ENCODE results near the gene ALG10B. TPM values are rescaled to one million over a fixed set of nuclear protein-coding genes. Genes with fewer than 3 reads are reported as not detected.
"Not testable (repeated sequence)": the region's sequence is repeated elsewhere in the genome, so short reads cannot be mapped to it uniquely, and the experiment has no call there.

Gene ALG10B
- total RNA-seq, 1 donor from 2014 or later: 15.7 TPM

- Mint-ChIP-seq H3K27ac (no peak overlapping the region), H3K4me1 (no peaks in the 10 kb centered on the region), H3K27me3 (ENCODE audit: insufficient read depth, low read depth) (no peaks in the 10 kb centered on the region), H3K4me3 (no peak overlapping the region), H3K36me3 (no peaks in the 10 kb centered on the region), H3K9me3 (peaks cover 14% of the 10 kb centered on the region)
- Histone ChIP-seq H3F3A (ENCODE audit: low read depth) (no peaks in the 10 kb centered on the region), H3K79me2 (ENCODE audit: low read depth) (no peaks in the 10 kb centered on the region), H3K9me3 (ENCODE audit: low read depth) (no peaks in the 10 kb centered on the region), H2AFZ (replicated peaks) (no peak overlapping the region), H3K27ac (no peak overlapping the region), H3K9ac (no peak overlapping the region), H3K4me1 (no peaks in the 10 kb centered on the region), H4K20me1 (ENCODE audit: low read depth) (no peaks in the 10 kb centered on the region), H3K36me3 (no peaks in the 10 kb centered on the region), H3K27me3 (no peaks in the 10 kb centered on the region), H3K4me3 (no peak overlapping the region), H3K4me2 (no peak overlapping the region)
- no peak for TF ChIP-seq EZH2 (IDR thresholded peaks at IDR 0.05)
- no peak for TF ChIP-seq CTCF (IDR thresholded peaks at IDR 0.05)
- no peak for TF ChIP-seq EZH2phosphoT487 (IDR thresholded peaks at IDR 0.05)
- no peak for DNase-seq (ENCODE audit: low spot score)
Observed at GRCh38 chr12:38350342-38351174, 34.0 kb downstream of the ALG10B start.

GRCh38 chr12:38351175-38351508 is 34.6 kb downstream of the ALG10B start:
- peaks cover 14% of the 10 kb centered on the region for H3K9me3 Mint-ChIP-seq
- DNase-seq (ENCODE audit: low spot score); H3K36me3 ChIP-seq; H2AFZ ChIP-seq (replicated peaks); H3K4me3 Mint-ChIP-seq; H3K4me1 Mint-ChIP-seq; H3K4me1 ChIP-seq; H3F3A ChIP-seq (ENCODE audit: low read depth); H3K4me2 ChIP-seq; H3K9ac ChIP-seq; H4K20me1 ChIP-seq (ENCODE audit: low read depth); H3K27me3 Mint-ChIP-seq (ENCODE audit: insufficient read depth, low read depth); H3K9me3 ChIP-seq (ENCODE audit: low read depth); H3K27ac ChIP-seq; H3K36me3 Mint-ChIP-seq; H3K27ac Mint-ChIP-seq; H3K27me3 ChIP-seq; H3K4me3 ChIP-seq; H3K79me2 ChIP-seq (ENCODE audit: low read depth): not testable (repeated sequence)

GRCh38 chr12:38367506-38367905 is 50.9 kb downstream of the ALG10B start:
- Mint-ChIP-seq H3K9me3 (no peaks in the 10 kb centered on the region), H3K4me1 (no peaks in the 10 kb centered on the region), H3K27me3 (ENCODE audit: insufficient read depth, low read depth) (no peaks in the 10 kb centered on the region), H3K36me3 (no peaks in the 10 kb centered on the region), H3K4me3 (no peak overlapping the region), H3K27ac (no peak overlapping the region)
- TF ChIP-seq EZH2 (IDR thresholded peaks at IDR 0.05) (no peak), EZH2phosphoT487 (IDR thresholded peaks at IDR 0.05) (no peak), CTCF (IDR thresholded peaks at IDR 0.05) (no peak)
- H3K9ac ChIP-seq: no peak overlapping the region
- no peak for DNase-seq (ENCODE audit: low spot score)
- H3K36me3 ChIP-seq: no peaks in the 10 kb centered on the region
- H3K79me2 ChIP-seq (ENCODE audit: low read depth): no peaks in the 10 kb centered on the region
- no peaks in the 10 kb centered on the region for H3K9me3 ChIP-seq (ENCODE audit: low read depth)
- no peak overlapping the region for H3K4me2 ChIP-seq
- no peaks in the 10 kb centered on the region for H3K27me3 ChIP-seq
- H3K4me3 ChIP-seq: no peak overlapping the region
- H2AFZ ChIP-seq (replicated peaks): no peak overlapping the region
- H3F3A ChIP-seq (ENCODE audit: low read depth): no peaks in the 10 kb centered on the region
- no peaks in the 10 kb centered on the region for H4K20me1 ChIP-seq (ENCODE audit: low read depth)
- H3K4me1 ChIP-seq: peaks cover 4% of the 10 kb centered on the region
- H3K27ac ChIP-seq: no peak overlapping the region

GRCh38 chr12:38370311-38370710 is 53.7 kb downstream of the ALG10B start:
- Histone ChIP-seq H3K36me3 (no peaks in the 10 kb centered on the region), H3K9me3 (ENCODE audit: low read depth) (no peaks in the 10 kb centered on the region), H2AFZ (replicated peaks) (no peak overlapping the region), H3K4me3 (no peak overlapping the region), H3K27me3 (no peaks in the 10 kb centered on the region), H3F3A (ENCODE audit: low read depth) (no peaks in the 10 kb centered on the region), H3K79me2 (ENCODE audit: low read depth) (no peaks in the 10 kb centered on the region), H3K4me2 (no peak overlapping the region), H4K20me1 (ENCODE audit: low read depth) (no peaks in the 10 kb centered on the region), H3K4me1 (peaks cover 4% of the 10 kb centered on the region), H3K9ac (no peak overlapping the region), H3K27ac (no peak overlapping the region)
- no peak for DNase-seq (ENCODE audit: low spot score)
- Mint-ChIP-seq H3K4me3 (no peak overlapping the region), H3K36me3 (no peaks in the 10 kb centered on the region), H3K4me1 (no peaks in the 10 kb centered on the region), H3K27ac (no peak overlapping the region), H3K27me3 (ENCODE audit: insufficient read depth, low read depth) (no peaks in the 10 kb centered on the region), H3K9me3 (no peaks in the 10 kb centered on the region)
- no peak for TF ChIP-seq EZH2phosphoT487 (IDR thresholded peaks at IDR 0.05)
- TF ChIP-seq CTCF (IDR thresholded peaks at IDR 0.05): no peak
- TF ChIP-seq EZH2 (IDR thresholded peaks at IDR 0.05): no peak

All from neural progenitor cell (in vitro differentiated cells).